ENCODE results near the gene CACNA1D.
A peak's percentile ranks its signal among the peaks of the same experiment; 100 is the strongest.

The CACNA1D gene

GRCh38 chr3:53803816-53804695 is 309.6 kb downstream of the CACNA1D start:
- CTCF ChIA-PET, result no interaction called here
- TF ChIP-seq BHLHE40 (IDR thresholded peaks at IDR 0.05; ENCODE audit: borderline replicate concordance) (no peak), LEF1 (IDR thresholded peaks at IDR 0.05; ENCODE audit: borderline replicate concordance) (no peak)
- DNase-seq (ENCODE audit: extremely low spot score), result no peak
- POLR2A ChIA-PET, result no interaction called here

- no peak for TF ChIP-seq NFRKB (IDR thresholded peaks at IDR 0.05)
- peak; percentile 56 for TF ChIP-seq PKNOX1 (IDR thresholded peaks at IDR 0.05)
- no peak for TF ChIP-seq HDGF (IDR thresholded peaks at IDR 0.05; ENCODE audit: borderline replicate concordance)
- TF ChIP-seq ZNF384 (IDR thresholded peaks at IDR 0.05), result no peak
- ChIA-PET POLR2A (no interaction called here), CTCF (no interaction called here)
- peak; percentile 20 for DNase-seq (ENCODE audit: extremely low spot score)
Observed at GRCh38 chr3:53804697-53805462, 310.5 kb downstream of the CACNA1D start.

- no peak for TF ChIP-seq ARNT (IDR thresholded peaks at IDR 0.05)
- TF ChIP-seq FOXM1 (IDR thresholded peaks at IDR 0.05; ENCODE audit: borderline replicate concordance), result no peak
- TF ChIP-seq TARDBP (IDR thresholded peaks at IDR 0.05), result no peak
- no peak for TF ChIP-seq HDGF (IDR thresholded peaks at IDR 0.05; ENCODE audit: borderline replicate concordance)
- no peak for TF ChIP-seq NFRKB (IDR thresholded peaks at IDR 0.05)
- TF ChIP-seq FOXK2 (IDR thresholded peaks at IDR 0.05), result no peak
- TF ChIP-seq SP1 (IDR thresholded peaks at IDR 0.05), result no peak
- no peak for TF ChIP-seq ZNF384 (IDR thresholded peaks at IDR 0.05)
- no peak for TF ChIP-seq BHLHE40 (IDR thresholded peaks at IDR 0.05; ENCODE audit: borderline replicate concordance)
- TF ChIP-seq CTBP1 (IDR thresholded peaks at IDR 0.05; ENCODE audit: borderline replicate concordance), result no peak
- TF ChIP-seq LEF1 (IDR thresholded peaks at IDR 0.05; ENCODE audit: borderline replicate concordance), result no peak
- TF ChIP-seq L3MBTL2 (conservative IDR thresholded peaks at IDR 0.05), result no peak
- no peak for TF ChIP-seq ELF4 (IDR thresholded peaks at IDR 0.05)
- no peak for TF ChIP-seq SUZ12 (IDR thresholded peaks at IDR 0.05)
- no peak for TF ChIP-seq FOXA1 (IDR thresholded peaks at IDR 0.05)
- no peak for TF ChIP-seq PKNOX1 (IDR thresholded peaks at IDR 0.05)
- POLR2A ChIA-PET, result no interaction called here
- CTCF ChIA-PET, result no interaction called here
- no peak for DNase-seq (ENCODE audit: extremely low spot score)
Observed at GRCh38 chr3:53805463-53806159, 311.2 kb downstream of the CACNA1D start.

GRCh38 chr3:53806182-53807116 is 312.0 kb downstream of the CACNA1D start:
- no peak for TF ChIP-seq FOXM1 (IDR thresholded peaks at IDR 0.05; ENCODE audit: borderline replicate concordance)
- no peak for TF ChIP-seq SP1 (IDR thresholded peaks at IDR 0.05)
- no peak for TF ChIP-seq TARDBP (IDR thresholded peaks at IDR 0.05)
- no peak for TF ChIP-seq FOXK2 (IDR thresholded peaks at IDR 0.05)
- TF ChIP-seq L3MBTL2 (conservative IDR thresholded peaks at IDR 0.05), result no peak
- no peak for TF ChIP-seq CTBP1 (IDR thresholded peaks at IDR 0.05; ENCODE audit: borderline replicate concordance)
- no peak for TF ChIP-seq ELF4 (IDR thresholded peaks at IDR 0.05)
- TF ChIP-seq FOXA1 (IDR thresholded peaks at IDR 0.05), result no peak
- TF ChIP-seq BHLHE40 (IDR thresholded peaks at IDR 0.05; ENCODE audit: borderline replicate concordance), result no peak
- TF ChIP-seq PKNOX1 (IDR thresholded peaks at IDR 0.05), result no peak
- no peak for TF ChIP-seq HDGF (IDR thresholded peaks at IDR 0.05; ENCODE audit: borderline replicate concordance)
- TF ChIP-seq LEF1 (IDR thresholded peaks at IDR 0.05; ENCODE audit: borderline replicate concordance), result no peak
- ChIA-PET CTCF (no interaction called here), POLR2A (no interaction called here)
- no peak for DNase-seq (ENCODE audit: extremely low spot score)

GRCh38 chr3:53807117-53807810 is 312.9 kb downstream of the CACNA1D start:
- ChIA-PET POLR2A (no interaction called here), CTCF (no interaction called here)
- TF ChIP-seq ELF4 (IDR thresholded peaks at IDR 0.05) (no peak), SUZ12 (IDR thresholded peaks at IDR 0.05) (no peak), NFRKB (IDR thresholded peaks at IDR 0.05) (no peak), HDGF (IDR thresholded peaks at IDR 0.05; ENCODE audit: borderline replicate concordance) (no peak), BHLHE40 (IDR thresholded peaks at IDR 0.05; ENCODE audit: borderline replicate concordance) (no peak), PKNOX1 (IDR thresholded peaks at IDR 0.05) (no peak), L3MBTL2 (conservative IDR thresholded peaks at IDR 0.05) (no peak)
- no peak for DNase-seq (ENCODE audit: extremely low spot score)

Measured in HEK293T (cell line).